Testis (tissue), 5 donors: ENCODE results near the gene NOVA2. TPM values are rescaled to one million over a fixed set of nuclear protein-coding genes. Genes with fewer than 3 reads are reported as not detected.

Experiments
- DNase-seq: peaks from one replicate; pipeline ENCODE4 v3.0.0-alpha.2; 2019
- H3K27ac ChIP-seq, 2 donors: fragments of 200-600 bp; sonication (generic); one replicate each; pipeline ENCODE4 v1.5.1; 2019
- H3K27me3 ChIP-seq: fragments of 200-600 bp; sonication (generic); one replicate; pipeline ENCODE4 v1.5.1; 2019
- H3K36me3 ChIP-seq: fragments of 200-600 bp; sonication (generic); one replicate; pipeline ENCODE4 v1.5.1; 2017; ENCODE audit warnings: low read depth; ENCODE audit errors: missing control alignments
- H3K4me1 ChIP-seq: fragments of 200-600 bp; sonication (generic); one replicate; pipeline ENCODE4 v1.5.1; 2019
- H3K4me3 ChIP-seq, 2 donors: fragments of 200-600 bp; sonication (generic); one replicate each; pipeline ENCODE4 v1.5.1; 2017 to 2019
- H3K9me3 ChIP-seq: fragments of 200-600 bp; sonication (generic); one replicate; pipeline ENCODE4 v1.5.1; 2017
- POLR2A ChIP-seq: fragments of 450-650 bp; IDR thresholded peaks from one replicate; pipeline ENCODE4 v1.6.1; 2017; ENCODE audit warnings: antibody characterized with exemption, mild to moderate bottlenecking, moderate library complexity
- WGBS, 2 donors: methylation state at CpG; one replicate each; pipeline ENCODE4 v1.1.5; 2018; 5-methylcytosine and 5-hydroxymethylcytosine counted together
- intact Hi-C: fragments of 100-400 bp; cut with DNase I; formaldehyde crosslinking; loops from one replicate; pipeline ENCODE4 v1.15.1; 2023; ENCODE audit warnings: low total_unique reads
- long read RNA-seq, 2 donors: transcript quantifications; one replicate each; lab custom pipeline, GENCODE V29; 2026
- polyA plus RNA-seq: library from polyadenylated mRNA; stranded (reverse); fragments of 350-450 nt; fragmentation: Illumina TruSeq; extraction: RNeasy Lipid Tissue Mini Kit (QIAGEN cat#74804); gene quantifications from one replicate; pipeline ENCODE4 v1.2.3, GENCODE V29; 2014; ENCODE audit warnings: low read depth, low replicate concordance; ENCODE audit not compliant: insufficient read depth
- total RNA-seq, 2 donors: library from RNA; depleted of rRNA; stranded (reverse); fragments of >200 nt; gene quantifications; one replicate each; pipeline ENCODE4 v1.2.3, GENCODE V29; 2016
- TF ChIP-seq, protein P1 (sequence below), 3 experiments: fragments of 450-650 bp in 2 of 3; fragments of 200-600 bp in 1 of 3; sonication (generic) in 1 of 3; IDR thresholded peaks; one replicate each; pipeline ENCODE4 v1.5.1; 2016 to 2019; ENCODE audit warnings: antibody characterized with exemption in 3 of 3, mild to moderate bottlenecking in 2 of 3, moderate library complexity in 1 of 3

The NOVA2 gene, protein sequence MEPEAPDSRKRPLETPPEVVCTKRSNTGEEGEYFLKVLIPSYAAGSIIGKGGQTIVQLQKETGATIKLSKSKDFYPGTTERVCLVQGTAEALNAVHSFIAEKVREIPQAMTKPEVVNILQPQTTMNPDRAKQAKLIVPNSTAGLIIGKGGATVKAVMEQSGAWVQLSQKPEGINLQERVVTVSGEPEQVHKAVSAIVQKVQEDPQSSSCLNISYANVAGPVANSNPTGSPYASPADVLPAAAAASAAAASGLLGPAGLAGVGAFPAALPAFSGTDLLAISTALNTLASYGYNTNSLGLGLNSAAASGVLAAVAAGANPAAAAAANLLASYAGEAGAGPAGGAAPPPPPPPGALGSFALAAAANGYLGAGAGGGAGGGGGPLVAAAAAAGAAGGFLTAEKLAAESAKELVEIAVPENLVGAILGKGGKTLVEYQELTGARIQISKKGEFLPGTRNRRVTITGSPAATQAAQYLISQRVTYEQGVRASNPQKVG
- total RNA-seq (1 to 10 TPM; 3.0 to 5.7 TPM), polyA plus RNA-seq (3.1 TPM)
- long read RNA-seq, donor 1, full-length matches to known transcripts: 1 of 1 reads
- long read RNA-seq, donor 1, partial matches to known transcripts: 0 of 1 reads
- long read RNA-seq, donor 1, other reads (novel, unspliced or antisense): 0 of 1 reads
- long read RNA-seq, donor 2: 0 reads

GRCh38 chr19:45973553-45974338, at the start of gene NOVA2:
Gene NOVA2, minus strand, starts transcription at chr19:45973865. Its CDS starts 514 bp downstream, at chr19:45973351.
- Histone ChIP-seq H3K4me3 (peak within 1 kb of the TSS; percentile 34 to 40), H3K36me3 (no peaks in the 10 kb centered on the region), H3K27ac (no peak within 1 kb of the TSS), H3K9me3 (no peaks in the 10 kb centered on the region), H3K4me1 (no peaks in the 10 kb centered on the region), H3K27me3 (no peaks in the 10 kb centered on the region)
- no peak for TF ChIP-seq POLR2A
- TF ChIP-seq, protein P1, sequence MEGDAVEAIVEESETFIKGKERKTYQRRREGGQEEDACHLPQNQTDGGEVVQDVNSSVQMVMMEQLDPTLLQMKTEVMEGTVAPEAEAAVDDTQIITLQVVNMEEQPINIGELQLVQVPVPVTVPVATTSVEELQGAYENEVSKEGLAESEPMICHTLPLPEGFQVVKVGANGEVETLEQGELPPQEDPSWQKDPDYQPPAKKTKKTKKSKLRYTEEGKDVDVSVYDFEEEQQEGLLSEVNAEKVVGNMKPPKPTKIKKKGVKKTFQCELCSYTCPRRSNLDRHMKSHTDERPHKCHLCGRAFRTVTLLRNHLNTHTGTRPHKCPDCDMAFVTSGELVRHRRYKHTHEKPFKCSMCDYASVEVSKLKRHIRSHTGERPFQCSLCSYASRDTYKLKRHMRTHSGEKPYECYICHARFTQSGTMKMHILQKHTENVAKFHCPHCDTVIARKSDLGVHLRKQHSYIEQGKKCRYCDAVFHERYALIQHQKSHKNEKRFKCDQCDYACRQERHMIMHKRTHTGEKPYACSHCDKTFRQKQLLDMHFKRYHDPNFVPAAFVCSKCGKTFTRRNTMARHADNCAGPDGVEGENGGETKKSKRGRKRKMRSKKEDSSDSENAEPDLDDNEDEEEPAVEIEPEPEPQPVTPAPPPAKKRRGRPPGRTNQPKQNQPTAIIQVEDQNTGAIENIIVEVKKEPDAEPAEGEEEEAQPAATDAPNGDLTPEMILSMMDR (IDR thresholded peaks at IDR 0.05): no peak
- DNase-seq: peak; percentile 85
- 3% methylated on average over 33 to 40 of the region's 58 CpGs for WGBS, 2 donors
- intact Hi-C loops: no loop called here

GRCh38 chr19:46023311-46023779, 49.7 kb upstream of the NOVA2 start:
- no peaks in the 10 kb centered on the region for H3K36me3 ChIP-seq
- no peaks in the 10 kb centered on the region for H3K27me3 ChIP-seq

DNA sequence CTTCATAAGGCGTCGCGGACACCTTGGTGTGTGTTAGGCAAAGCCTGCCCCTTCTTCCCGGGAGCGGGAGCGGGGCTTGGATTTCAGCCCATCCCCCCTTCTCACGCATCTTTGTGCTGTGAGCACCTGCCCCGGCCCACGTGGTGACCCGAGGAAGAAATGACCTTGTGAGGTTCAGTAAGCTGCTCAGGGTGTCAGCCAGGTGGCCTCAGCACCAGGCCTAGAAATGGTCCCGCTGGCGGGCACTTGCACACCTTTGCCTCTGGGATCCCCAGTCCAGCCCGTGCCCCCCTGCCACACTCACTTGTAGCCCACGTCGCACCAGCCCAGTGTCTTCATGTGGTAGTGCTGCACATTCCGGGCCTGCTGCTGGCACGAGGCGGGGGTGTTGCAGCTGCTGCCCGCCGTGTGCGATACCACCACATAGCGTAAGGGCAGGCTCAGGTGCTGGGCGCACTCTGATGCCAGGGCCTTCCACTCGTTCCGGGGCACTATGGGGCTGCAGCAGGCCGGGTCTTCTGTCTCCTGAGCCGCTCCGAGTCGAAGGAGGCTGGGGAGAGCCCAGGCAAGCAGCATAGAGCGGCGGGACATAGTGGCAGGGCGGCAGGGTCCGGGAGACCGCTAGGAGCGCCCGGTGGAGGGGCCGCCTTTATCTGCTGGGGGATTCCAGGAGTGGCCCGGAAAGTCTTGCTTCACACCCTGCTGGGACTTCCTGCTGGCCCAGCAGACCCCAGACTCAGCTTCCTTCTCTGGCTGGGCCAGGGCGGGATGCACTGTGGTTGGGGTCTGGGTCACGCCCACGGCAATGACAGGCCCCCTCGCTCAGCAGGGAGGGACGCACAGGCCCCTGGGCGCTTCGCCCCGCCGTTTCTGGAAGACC, 49.0 kb upstream of the NOVA2 start, which contains the start of gene PGLYRP1:
TSS of gene PGLYRP1 (minus strand) at position 623 of the 880 bp plus-strand sequence. CDS start at position 591, 32 bp downstream.
- H3K27ac ChIP-seq: no peak within 1 kb of the TSS
- H3K36me3 ChIP-seq: no peaks in the 10 kb centered on the region
- H3K9me3 ChIP-seq: no peaks in the 10 kb centered on the region
- 31 to 32% methylated on average over 13 to 36 of the region's 47 CpGs for whole genome bisulfite sequencing, 2 donors
- TF ChIP-seq POLR2A: no peak
- TF ChIP-seq, protein P1 (IDR thresholded peaks at IDR 0.05): no peak
- no peaks in the 10 kb centered on the region for H3K4me1 ChIP-seq
- intact Hi-C loops: loop anchor here (10.0 kb wide), 1 partner anchor 242 kb away; no protein-coding TSS in a partner anchor
- no peak within 1 kb of the TSS for H3K4me3 ChIP-seq
- no peak for DNase-seq
- H3K27me3 ChIP-seq: no peaks in the 10 kb centered on the region

More at GRCh38 chr19:46023311-46023779, 49.7 kb upstream of the NOVA2 start:
- no peak overlapping the region for H3K27ac ChIP-seq
- no peaks in the 10 kb centered on the region for H3K9me3 ChIP-seq
- DNase-seq: peak; percentile 13
- intact Hi-C loops: loop anchor here (10.0 kb wide), 1 partner anchor 241 kb away; no protein-coding TSS in a partner anchor
- no peaks in the 10 kb centered on the region for H3K4me1 ChIP-seq
- no peak overlapping the region for H3K4me3 ChIP-seq
- 47 to 56% methylated on average over 10 to 11 of the region's 11 CpGs for WGBS, 2 donors
- TF ChIP-seq POLR2A: no peak
- TF ChIP-seq, protein P1 (IDR thresholded peaks at IDR 0.05): no peak

DNA sequence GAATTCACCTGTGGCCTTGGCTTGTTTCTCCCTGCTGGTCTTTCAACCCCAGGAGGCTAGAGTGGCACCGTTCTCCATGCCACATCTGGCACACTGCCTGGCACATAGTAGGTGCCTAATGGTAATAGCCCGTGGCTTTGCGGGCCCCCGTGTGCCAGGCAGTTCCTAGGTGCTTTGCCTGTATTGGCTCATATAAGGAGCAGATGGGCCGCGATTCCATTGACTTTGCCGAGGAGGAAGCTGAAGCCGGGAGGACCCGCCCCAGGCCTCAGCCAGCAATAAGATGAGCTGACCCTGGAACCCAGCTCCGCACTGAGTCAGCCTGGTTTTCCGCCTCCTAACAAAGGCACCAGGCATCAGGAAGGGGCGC, 48.4 kb upstream of the NOVA2 start:
- no peak for DNase-seq
- TF ChIP-seq, protein P1 (IDR thresholded peaks at IDR 0.05): no peak
- TF ChIP-seq POLR2A: no peak
- H3K9me3 ChIP-seq: no peaks in the 10 kb centered on the region
- no peaks in the 10 kb centered on the region for H3K4me1 ChIP-seq
- WGBS, 2 donors: 43 to 55% methylated on average over 12 of the region's 12 CpGs
- no peaks in the 10 kb centered on the region for H3K27me3 ChIP-seq
- intact Hi-C loops: loop anchor here (10.0 kb wide), 1 partner anchor 243 kb away; no protein-coding TSS in a partner anchor
- no peak overlapping the region for H3K27ac ChIP-seq
- H3K36me3 ChIP-seq: no peaks in the 10 kb centered on the region
- H3K4me3 ChIP-seq: no peak overlapping the region
